OCI-LY3 (cell line): Measurements from ENCODE around the gene SLC9C2.

Source experiments
- EZH2phosphoT487 ChIP-seq: fragments of 200-600 bp; shearing (Covaris generic); IDR thresholded peaks from 2 replicates; pipeline ENCODE4 v1.6.1; 2018; ENCODE audit warnings: antibody characterized with exemption, mixed run types, low read depth
- TF ChIP-seq, protein P1 (sequence below): fragments of 200-600, 300-600 bp; sonication (generic); IDR thresholded peaks from 2 replicates; pipeline ENCODE4 v1.5.1; 2014; ENCODE audit warnings: antibody characterized with exemption, low read length, low read depth

DNA sequence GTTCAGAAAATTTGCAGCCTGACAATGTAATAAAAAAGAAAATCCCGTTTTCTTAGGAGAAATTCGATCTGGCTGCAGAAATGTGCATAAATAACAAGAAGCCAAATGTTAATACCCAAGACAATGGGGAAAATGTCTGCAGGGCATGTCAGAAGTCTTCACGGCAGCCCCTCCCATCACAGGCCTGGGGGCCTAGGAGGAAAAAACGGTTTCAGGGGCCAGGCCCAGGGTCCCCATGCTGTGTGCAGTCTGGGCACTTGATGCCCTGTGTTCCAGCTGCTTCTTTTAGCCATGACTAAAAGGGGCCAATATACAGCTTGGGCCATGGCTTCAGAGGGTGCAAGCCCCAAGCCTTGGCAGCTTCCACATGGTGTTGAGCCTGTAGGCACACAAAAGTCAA, 132.3 kb downstream of the SLC9C2 start:
- TF ChIP-seq, protein P1, sequence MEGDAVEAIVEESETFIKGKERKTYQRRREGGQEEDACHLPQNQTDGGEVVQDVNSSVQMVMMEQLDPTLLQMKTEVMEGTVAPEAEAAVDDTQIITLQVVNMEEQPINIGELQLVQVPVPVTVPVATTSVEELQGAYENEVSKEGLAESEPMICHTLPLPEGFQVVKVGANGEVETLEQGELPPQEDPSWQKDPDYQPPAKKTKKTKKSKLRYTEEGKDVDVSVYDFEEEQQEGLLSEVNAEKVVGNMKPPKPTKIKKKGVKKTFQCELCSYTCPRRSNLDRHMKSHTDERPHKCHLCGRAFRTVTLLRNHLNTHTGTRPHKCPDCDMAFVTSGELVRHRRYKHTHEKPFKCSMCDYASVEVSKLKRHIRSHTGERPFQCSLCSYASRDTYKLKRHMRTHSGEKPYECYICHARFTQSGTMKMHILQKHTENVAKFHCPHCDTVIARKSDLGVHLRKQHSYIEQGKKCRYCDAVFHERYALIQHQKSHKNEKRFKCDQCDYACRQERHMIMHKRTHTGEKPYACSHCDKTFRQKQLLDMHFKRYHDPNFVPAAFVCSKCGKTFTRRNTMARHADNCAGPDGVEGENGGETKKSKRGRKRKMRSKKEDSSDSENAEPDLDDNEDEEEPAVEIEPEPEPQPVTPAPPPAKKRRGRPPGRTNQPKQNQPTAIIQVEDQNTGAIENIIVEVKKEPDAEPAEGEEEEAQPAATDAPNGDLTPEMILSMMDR, result no peak
- TF ChIP-seq EZH2phosphoT487, result no peak
